GM21381 (cell line): ENCODE measurements around the gene PIANP.
"Not testable (repeated sequence)": the region's sequence is repeated elsewhere in the genome, so short reads cannot be mapped to it uniquely, and the experiment has no call there.

Source experiments
- ATAC-seq: cut with Tn5 transposase; IDR thresholded peaks from one replicate; pipeline ENCODE4 v1.9.1; 2021; ENCODE audit warnings: mild to moderate bottlenecking, moderate library complexity; ENCODE audit not compliant: unreplicated experiment

The PIANP gene

DNA sequence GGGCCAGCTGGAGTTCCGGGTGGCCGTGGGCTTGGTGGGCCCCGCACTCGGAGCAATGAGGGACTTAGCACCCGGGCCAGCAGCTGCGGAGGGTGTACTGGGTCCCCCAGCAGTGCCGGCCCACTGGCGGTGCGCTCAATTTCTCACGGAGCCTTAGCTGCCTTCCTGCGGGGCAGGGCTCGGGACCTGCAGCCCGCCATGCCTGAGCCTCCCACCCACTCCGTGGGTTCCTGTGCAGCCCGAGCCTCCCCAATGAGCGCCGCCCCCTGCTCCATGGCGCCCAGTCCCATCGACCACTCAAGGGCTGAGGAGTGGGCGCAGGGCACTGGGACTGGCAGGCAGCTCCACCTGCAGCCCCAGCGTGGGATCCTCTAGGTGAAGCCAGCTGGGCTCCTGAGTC lies 7.7 kb upstream of the PIANP start:
- ATAC-seq: not testable (repeated sequence)

DNA sequence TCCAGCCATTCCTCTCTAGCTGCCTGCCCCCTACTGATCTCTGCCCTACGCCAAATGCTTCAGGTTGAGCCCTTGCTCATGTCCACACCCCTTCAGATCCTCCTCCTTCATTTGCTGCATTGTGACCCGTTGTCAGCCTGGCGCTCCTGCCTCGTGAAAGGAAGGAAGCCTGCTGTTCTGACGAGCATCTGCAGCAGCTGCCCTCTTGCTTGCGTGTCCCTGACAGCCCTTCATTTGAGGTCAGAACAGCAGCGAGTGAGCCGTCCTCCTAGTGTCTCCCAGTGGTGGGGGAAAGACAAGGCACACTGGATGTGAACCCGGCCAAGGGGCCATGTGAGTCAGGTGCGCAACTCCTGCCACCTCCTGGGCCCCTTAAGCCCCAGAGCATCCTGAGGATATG lies 3.0 kb upstream of the PIANP start:
- ATAC-seq: no peak

DNA sequence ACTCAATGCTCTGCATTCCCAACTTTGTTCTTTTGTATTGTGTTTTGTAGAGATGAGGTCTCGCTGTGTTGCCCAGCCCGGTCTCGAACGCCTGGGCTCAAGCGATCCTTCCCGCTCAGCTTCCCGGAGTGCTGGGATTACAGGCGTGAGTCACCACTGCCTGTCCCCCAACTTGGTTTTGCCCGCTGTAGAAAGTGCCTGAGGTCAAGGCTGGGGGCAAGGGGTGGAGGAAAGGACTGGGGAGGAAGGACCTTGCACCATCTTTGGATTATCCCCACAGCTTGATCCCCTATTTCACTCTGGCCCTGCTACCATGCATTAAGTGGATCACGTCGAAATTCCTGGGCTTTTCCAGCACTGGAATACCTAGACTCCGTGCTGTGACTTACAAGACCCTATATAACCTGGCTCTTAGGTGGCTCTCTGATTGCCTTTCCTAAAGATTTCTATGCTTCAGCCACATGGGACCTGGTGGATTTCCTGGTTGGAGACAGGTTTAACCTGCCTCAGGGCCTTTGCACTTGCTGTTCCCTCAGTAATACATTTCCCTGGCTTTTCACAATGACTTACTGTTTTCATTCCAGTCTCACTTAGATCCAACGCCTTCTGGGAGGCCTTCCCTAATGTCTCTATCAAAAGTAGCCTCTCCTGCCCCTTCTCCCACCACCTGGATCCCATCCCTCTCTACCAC lies 608 bp upstream of the PIANP start:
- ATAC-seq: no peak

DNA sequence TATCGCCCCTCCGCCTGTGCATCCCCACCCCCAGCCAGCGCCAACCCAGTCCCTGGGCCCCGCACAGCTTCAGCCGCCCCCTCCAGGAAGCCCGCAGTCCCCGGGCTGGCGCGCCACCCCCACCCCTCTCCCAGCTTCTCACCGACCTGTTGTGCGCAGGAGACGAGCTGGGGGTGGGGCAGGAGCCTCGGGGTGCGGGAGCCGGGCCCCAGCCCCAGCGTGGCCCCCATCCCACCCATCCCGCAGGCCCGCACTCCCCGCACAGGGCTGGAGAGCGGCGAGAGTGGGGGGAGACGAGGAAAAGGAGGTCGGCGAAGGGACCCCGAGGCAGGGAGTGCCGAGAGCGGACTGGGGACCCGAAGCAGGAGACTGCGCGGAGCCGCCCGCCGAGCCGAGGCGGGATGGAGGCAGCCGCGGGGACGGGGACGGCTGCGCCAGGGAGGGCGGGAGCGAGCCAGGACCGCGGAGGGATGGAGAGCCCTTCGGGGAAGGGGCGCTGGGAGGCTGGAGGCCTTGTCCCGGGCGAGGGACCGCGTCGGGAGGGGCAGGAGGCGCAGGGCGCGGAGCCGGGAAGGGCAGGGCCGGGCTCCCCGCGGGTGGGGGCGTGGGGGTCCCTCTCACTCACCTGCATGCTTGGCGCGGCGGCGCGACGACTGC lies 498 bp downstream of the PIANP start:
- no peak for ATAC-seq

GRCh38 chr12:6699259-6699988 lies 1.2 kb downstream of the PIANP start:
- no peak for ATAC-seq

DNA sequence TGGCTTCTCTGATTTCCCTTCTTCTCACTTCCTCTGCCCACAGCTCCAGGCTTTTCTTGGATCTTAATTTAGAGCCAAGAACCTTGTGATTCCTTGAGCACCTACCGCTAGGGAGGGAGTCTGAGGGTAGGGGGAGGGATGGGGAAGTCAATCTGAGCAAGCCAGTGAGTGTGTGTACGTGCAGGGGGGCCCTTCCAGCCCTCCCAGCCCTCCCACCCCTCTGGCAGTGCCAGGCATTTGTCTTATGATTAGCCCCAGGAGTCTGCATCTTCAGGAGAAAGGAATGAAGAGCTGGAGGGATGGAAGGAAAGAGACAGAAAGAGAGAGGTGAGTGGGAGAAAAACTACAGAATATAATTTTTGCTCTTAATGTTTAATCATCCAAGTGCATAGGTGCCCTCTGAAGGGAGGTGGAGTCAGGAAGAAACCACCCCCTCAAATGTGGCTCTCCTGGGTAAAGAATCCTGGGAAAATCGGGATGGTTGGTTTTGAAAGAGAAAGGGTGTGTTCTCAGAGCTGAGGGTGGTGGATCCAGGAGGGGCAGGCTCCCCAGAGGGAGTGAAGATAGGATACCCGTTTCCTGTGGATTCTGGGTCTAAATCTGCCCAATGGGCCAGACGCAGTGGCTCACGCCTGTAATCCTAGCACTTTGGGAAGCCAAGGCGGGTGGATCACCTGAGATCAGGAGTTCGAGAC lies 2.1 kb downstream of the PIANP start:
- ATAC-seq: no peak

DNA sequence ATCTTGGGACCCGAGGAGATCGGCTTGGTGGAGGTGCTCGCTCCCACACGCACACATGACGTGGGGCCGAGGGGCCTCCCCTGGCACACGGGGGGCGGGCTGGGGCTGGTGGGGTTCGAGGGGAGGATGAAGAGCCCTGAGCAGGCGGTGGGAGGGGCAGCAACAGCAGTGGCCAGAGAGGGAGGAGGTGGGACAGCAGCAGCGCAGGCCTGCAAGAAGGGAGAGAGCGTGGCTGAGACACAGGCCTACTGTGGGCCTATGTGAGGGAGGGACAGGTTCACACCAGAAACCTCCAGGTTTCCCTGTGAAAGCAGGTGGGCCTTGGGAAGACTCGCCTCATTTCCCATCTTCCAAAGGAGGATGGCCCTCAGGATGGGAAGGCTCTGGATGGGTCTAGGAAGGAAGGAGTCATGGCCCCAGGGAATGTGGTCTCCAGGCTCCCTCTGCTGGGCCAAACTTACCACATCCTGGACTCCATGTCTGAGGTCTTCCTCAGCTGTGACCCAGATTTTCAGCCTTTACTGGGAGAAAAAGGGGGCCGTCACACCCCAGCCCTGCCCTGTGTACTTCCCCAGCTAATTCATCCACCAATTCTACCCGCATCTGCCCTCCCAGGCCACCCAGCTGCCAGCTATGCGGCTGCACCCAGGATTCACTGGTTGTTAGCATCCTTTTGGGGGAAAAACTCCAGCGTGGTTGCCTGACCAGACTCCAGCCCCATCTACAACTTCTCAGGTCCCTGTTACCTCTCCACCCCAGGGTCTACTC lies 2.8 kb downstream of the PIANP start:
- ATAC-seq: no peak

DNA sequence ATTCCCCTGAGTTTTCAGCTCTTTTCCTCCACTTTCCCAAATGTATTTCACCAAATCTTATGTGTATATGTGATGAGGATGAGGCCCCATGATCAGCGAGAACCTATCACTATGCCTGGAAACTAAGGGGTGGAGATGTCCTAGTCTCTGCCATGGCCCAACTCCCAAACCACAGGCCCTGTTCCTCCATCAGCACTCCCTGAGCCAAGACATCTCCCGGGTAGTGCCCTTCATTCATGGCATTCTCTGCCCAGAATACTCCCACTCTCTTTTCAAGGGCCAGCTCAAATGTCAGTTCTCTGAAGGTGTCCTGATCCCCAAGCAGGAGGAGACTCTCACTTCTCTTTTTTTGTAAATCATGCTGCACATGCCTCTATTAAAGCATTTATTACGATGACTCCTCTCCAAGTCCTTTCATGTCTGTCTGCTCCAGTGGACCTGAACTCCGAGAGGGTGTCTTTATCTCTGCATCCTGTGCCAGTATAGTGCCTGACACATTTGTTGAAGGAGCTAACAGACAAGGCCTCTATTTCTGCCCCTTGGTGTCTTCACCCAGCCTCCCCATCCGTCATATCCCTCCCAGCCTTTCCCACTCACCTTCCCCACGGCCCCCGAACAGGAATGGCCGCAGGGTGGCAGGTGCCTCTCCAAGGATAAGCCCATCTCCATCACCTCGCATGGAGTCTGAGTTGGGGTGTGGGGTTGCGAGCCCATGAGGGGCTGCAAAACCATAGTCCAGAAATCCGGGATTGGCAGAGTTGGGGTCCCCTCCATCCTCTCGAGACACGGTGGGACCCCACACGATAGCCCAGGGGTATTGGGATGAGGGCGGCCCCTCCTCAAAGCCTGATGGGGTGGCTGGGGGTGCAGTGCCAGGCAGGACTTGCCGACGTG lies 3.7 kb downstream of the PIANP start:
- no peak for ATAC-seq

- no peak for ATAC-seq
These were observed 5.1 kb downstream of the PIANP start for GRCh38 chr12:6695313-6696045.

GRCh38 chr12:6694701-6695100 lies 5.9 kb downstream of the PIANP start:
- ATAC-seq: no peak

GRCh38 chr12:6693832-6694355 lies 6.7 kb downstream of the PIANP start:
- no peak for ATAC-seq

DNA sequence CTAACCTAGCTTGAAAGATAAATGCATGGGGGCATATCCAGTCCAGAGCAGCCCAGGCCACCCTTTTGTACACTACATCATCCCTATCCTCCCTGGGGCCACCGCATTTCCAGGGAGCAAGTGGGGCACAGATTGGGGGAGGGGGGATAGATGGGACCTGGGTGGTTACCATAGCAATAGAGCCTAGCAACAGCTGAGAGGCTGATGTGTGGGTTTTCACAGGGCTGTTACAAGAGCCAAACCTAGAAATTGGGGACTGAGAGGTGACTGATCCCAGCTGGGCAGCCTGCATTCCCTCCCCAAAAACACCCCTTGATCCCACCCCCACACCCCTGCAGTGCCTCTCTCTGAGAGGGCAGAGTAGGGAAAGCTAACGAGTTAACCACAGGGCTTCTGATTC lies 7.7 kb downstream of the PIANP start:
- no peak for ATAC-seq

- ATAC-seq: no peak
These were observed 9.1 kb downstream of the PIANP start for GRCh38 chr12:6691473-6691872.

- peak; percentile 83 for ATAC-seq
These were observed 11.4 kb downstream of the PIANP start, which contains the start of gene ZNF384 for GRCh38 chr12:6688999-6689882. TSS of gene ZNF384 (minus strand) at chr12:6689375. CDS start at chr12:6679520, 9,855 bp downstream.

- ATAC-seq: no peak
These were observed 12.0 kb downstream of the PIANP start for GRCh38 chr12:6688543-6688998.

DNA sequence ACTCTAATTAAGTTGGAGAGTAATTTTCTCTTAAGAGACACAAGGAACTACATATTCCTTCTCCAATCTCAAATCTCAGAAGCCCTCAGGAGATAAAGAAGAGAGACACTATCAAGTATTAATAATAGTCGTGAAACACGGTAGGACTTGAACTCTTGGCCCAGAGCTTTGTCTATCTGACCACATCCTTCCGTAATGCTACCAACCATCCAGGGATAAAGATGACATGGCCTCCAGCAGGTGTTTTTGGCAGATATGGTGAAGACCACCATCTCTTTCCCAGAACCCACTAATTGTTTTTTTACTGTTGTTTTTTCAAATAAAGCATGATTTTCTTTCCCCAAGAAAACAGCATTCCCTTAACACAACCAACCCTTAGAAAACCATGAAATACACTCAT lies 14.8 kb downstream of the PIANP start:
- ATAC-seq: no peak

GRCh38 chr12:6684609-6685008 lies 16.0 kb downstream of the PIANP start:
- ATAC-seq: no peak

DNA sequence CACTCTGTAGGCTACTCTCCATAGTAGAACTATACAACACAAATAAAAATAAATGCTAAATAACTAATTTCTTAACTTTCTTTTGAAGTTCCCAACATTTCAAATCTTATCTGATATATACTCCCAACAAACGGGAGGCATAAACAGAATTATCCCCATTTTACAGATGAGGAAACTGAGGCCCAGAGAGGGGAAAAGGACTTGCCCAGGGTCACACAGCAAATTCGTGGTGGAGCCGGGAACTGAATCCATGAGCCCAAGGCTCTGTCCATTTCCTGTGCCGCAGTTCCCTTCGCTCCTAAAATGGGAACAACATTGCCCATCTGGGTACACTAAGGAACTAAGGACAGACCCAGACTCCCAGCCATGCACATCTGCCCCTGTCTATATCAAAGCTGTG lies 23.7 kb downstream of the PIANP start:
- ATAC-seq: no peak
